NK-92 (cell line): ENCODE measurements around the gene CTBS.
"Not testable (repeated sequence)": the region's sequence is repeated elsewhere in the genome, so short reads cannot be mapped to it uniquely, and the experiment has no call there.

Experiments used
- DNase-seq: peaks from one replicate; lab custom pipeline; 2025; ENCODE audit not compliant: unreplicated experiment; lab: John Stamatoyannopoulos, UW

The CTBS gene

GRCh38 chr1:84573967-84574842 is at the start of gene CTBS:
TSS of gene CTBS (minus strand) at chr1:84574440. CDS start at chr1:84574415, 25 bp downstream.
- DNase-seq = peak; percentile 17

GRCh38 chr1:84621553-84621952 is 47.3 kb upstream of the CTBS start:
- DNase-seq = no peak

GRCh38 chr1:84620720-84621313 is 46.6 kb upstream of the CTBS start:
- DNase-seq = no peak

- DNase-seq = no peak
Measured at GRCh38 chr1:84619383-84620102, 45.3 kb upstream of the CTBS start.

- no peak for DNase-seq
Measured at GRCh38 chr1:84617349-84617748, 43.1 kb upstream of the CTBS start.

GRCh38 chr1:84615790-84616189 is 41.5 kb upstream of the CTBS start:
- DNase-seq = no peak

- no peak for DNase-seq
Measured at GRCh38 chr1:84613887-84614286, 39.6 kb upstream of the CTBS start.

GRCh38 chr1:84613026-84613425 is 38.8 kb upstream of the CTBS start:
- DNase-seq = no peak

- DNase-seq = no peak
Measured at GRCh38 chr1:84611796-84612195, 37.6 kb upstream of the CTBS start.

GRCh38 chr1:84611091-84611490 is 36.9 kb upstream of the CTBS start:
- DNase-seq = no peak

GRCh38 chr1:84606977-84607376 is 32.7 kb upstream of the CTBS start:
- no peak for DNase-seq

GRCh38 chr1:84605157-84605556 is 30.9 kb upstream of the CTBS start:
- DNase-seq = no peak

GRCh38 chr1:84603941-84604830 is 29.9 kb upstream of the CTBS start:
- DNase-seq = no peak

- DNase-seq = no peak
Measured at GRCh38 chr1:84603223-84603622, 29.0 kb upstream of the CTBS start.

- no peak for DNase-seq
Measured at GRCh38 chr1:84600796-84601195, 26.6 kb upstream of the CTBS start.

- no peak for DNase-seq
Measured at GRCh38 chr1:84598846-84599741, 24.9 kb upstream of the CTBS start.

GRCh38 chr1:84598418-84598817 is 24.2 kb upstream of the CTBS start:
- no peak for DNase-seq

- no peak for DNase-seq
Measured at GRCh38 chr1:84597011-84597410, 22.8 kb upstream of the CTBS start.

- not testable (repeated sequence) for DNase-seq
Measured at GRCh38 chr1:84594959-84595358, 20.7 kb upstream of the CTBS start.

GRCh38 chr1:84587099-84587498 is 12.9 kb upstream of the CTBS start:
- no peak for DNase-seq
